Upper lobe of left lung (tissue), 4 donors: ENCODE measurements around the gene ARID3C.

Source experiments
- CTCF ChIP-seq, 6 experiments: fragments of 450-650 bp in 4 of 6; fragments of 200-600 bp in 2 of 6; sonication (generic) in 2 of 6; IDR thresholded peaks; one replicate each; pipeline ENCODE4 v1.5.1; 2016 to 2019; ENCODE audit warnings: antibody characterized with exemption in 6 of 6
- EP300 ChIP-seq, 4 donors: sonication (generic); formaldehyde crosslinking; IDR thresholded peaks; one replicate each; pipeline ENCODE4 v1.5.1; 2017; ENCODE audit warnings: antibody characterized with exemption in 4 of 4, control low read depth in 2 of 4
- POLR2A ChIP-seq, 4 donors: fragments of 450-650 bp; IDR thresholded peaks; one replicate each; pipeline ENCODE4 v1.5.1; 2016 to 2017; ENCODE audit warnings: antibody characterized with exemption in 4 of 4, mild to moderate bottlenecking in 2 of 4
- POLR2AphosphoS5 ChIP-seq, 2 donors: sonication (generic); formaldehyde crosslinking; IDR thresholded peaks; one replicate each; pipeline ENCODE4 v1.5.1; 2017; ENCODE audit warnings: antibody characterized with exemption in 2 of 2

- no peak for TF ChIP-seq CTCF (IDR thresholded peaks at IDR 0.05)
- no peak for TF ChIP-seq POLR2A (IDR thresholded peaks at IDR 0.05)
- no peak for TF ChIP-seq POLR2AphosphoS5 (IDR thresholded peaks at IDR 0.05)
- no peak for TF ChIP-seq EP300 (IDR thresholded peaks at IDR 0.05)
Observed at GRCh38 chr9:34572628-34573027, 56.2 kb downstream of the ARID3C start.
